HG03045 (cell line): Measurements from ENCODE around the gene MGMT.

Experiments
- ATAC-seq: cut with Tn5 transposase; IDR thresholded peaks from one replicate; pipeline ENCODE4 v1.9.1; 2021; ENCODE audit warnings: mild to moderate bottlenecking, moderate library complexity; ENCODE audit not compliant: unreplicated experiment

The MGMT gene

GRCh38 chr10:129754211-129755050 is 287.4 kb downstream of the MGMT start:
- no peak for ATAC-seq

GRCh38 chr10:129755158-129755591 is 288.1 kb downstream of the MGMT start:
- no peak for ATAC-seq

DNA sequence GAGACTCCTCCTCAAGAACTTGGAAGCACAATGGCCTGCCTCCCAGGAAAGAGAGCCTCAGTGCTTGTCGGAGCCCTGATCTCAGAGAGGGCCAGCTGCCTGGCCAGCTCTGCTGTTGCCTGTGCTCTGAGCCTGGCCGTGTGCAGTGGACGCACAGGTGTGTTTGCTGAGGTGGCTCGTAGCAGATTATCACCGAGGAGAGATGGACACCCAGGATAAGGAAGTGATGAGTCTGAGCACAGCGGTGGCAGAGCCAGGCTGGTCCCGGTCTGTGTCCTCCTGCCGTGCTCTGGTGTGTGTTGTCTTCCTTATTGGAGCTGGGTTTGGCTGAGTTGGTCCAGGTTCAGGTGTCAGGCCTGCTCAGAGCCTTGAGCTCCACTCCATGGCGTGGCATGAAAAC is 288.6 kb downstream of the MGMT start:
- ATAC-seq = no peak

DNA sequence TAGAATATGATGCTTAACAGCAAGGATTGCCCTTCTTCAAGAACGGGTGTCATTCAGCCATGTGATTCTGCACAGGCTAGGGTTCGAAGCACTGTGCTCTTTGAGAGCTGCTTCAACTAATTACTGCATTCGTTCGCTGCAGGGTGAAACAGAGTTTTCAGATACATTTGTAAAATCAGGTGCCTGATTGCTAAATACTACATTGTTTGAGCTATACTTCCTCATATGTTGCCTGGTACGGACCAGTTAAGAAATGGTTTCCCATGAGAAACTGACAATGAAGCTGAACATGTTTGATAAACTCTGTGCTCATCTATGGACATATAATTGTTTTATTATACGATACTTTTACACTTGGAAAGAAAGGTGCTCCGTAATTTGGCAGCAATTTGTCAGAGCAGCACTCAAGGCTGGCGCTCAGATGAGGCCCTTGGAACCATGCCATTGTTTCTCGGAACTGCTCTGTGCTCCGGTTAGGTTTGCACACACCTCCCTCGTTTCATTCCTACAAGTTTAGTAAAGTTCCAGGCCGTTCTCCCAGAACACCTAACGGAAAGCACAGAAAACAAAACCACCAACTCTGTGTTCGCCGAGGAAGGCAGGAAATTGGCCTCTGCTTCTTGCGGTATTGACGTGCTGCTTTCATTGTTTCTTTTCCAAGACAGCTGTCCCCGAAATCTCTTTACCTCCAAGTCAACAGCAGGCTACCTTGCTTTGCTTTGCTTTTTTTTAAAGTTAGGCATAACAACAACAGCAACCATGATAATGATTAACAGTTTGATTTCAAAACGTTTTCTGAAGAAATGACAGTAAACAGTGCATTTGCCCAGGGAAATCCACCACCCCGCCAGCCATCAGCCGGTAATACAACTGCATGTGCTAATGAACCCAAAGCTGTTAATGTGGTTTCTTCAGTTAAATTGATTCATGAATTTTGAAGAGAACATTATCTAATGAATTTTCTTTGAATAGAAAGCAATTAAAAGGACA is 290.2 kb downstream of the MGMT start:
- ATAC-seq = no peak

GRCh38 chr10:129758207-129759021 is 291.4 kb downstream of the MGMT start:
- no peak for ATAC-seq

GRCh38 chr10:129759214-129760002 is 292.4 kb downstream of the MGMT start:
- ATAC-seq = no peak

GRCh38 chr10:129760003-129760315 is 292.9 kb downstream of the MGMT start:
- no peak for ATAC-seq

DNA sequence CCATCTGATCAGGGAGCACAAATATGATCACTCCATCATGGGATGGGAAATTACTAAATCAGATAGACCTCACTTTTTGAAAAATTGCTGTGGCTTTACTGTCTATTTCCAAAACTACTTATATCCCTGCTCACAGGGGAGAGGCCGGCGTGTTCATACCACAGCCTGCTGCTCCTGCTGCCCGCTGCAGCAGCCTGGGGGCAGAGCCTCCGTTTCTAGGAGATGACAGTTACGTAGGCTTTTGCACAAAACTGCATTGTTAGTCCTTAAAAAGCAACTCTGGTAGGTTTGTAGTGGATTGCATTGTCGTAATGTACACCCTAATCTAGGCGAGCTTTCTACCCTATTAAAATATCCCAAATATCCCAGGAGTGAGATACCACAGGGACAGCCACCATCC is 293.4 kb downstream of the MGMT start:
- no peak for ATAC-seq

DNA sequence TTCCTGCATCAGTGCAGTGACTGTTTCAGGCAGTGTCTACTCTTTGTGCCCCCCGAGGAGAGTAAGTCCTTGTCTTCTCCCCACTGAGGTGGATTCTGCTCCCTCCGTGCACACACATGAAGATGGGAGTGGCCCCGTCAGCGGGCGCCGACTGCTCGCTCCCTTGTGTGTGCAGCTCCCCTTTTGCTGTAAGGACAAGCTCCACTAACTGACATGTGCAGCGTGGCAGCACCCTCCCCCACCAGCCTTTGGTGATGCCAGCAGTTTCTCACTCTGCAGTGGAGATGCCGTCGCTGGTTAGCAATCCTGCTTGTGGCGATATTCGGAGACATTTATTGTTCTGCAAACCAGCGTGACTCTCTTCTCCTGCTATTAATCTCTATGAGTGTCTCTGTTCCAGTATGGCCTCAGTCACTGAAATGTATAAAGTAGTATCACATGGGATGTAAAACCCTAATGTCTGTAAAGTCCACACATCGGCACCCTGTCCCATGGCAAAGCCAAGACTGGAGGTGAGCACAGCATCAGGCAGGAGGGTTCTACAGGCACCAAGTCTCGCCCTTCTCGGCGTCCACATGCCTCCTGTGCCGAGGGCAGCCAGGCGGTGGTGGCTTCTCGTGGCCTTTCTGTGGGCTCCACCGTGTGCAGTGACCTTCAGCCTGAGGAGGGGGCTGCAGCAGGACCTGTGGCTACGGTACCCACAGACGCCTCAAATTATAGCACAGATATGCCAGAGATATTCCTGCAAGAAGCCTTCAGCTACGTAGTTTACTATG is 294.3 kb downstream of the MGMT start:
- no peak for ATAC-seq

- ATAC-seq = no peak
Measured at GRCh38 chr10:129761981-129762956, 295.2 kb downstream of the MGMT start.

DNA sequence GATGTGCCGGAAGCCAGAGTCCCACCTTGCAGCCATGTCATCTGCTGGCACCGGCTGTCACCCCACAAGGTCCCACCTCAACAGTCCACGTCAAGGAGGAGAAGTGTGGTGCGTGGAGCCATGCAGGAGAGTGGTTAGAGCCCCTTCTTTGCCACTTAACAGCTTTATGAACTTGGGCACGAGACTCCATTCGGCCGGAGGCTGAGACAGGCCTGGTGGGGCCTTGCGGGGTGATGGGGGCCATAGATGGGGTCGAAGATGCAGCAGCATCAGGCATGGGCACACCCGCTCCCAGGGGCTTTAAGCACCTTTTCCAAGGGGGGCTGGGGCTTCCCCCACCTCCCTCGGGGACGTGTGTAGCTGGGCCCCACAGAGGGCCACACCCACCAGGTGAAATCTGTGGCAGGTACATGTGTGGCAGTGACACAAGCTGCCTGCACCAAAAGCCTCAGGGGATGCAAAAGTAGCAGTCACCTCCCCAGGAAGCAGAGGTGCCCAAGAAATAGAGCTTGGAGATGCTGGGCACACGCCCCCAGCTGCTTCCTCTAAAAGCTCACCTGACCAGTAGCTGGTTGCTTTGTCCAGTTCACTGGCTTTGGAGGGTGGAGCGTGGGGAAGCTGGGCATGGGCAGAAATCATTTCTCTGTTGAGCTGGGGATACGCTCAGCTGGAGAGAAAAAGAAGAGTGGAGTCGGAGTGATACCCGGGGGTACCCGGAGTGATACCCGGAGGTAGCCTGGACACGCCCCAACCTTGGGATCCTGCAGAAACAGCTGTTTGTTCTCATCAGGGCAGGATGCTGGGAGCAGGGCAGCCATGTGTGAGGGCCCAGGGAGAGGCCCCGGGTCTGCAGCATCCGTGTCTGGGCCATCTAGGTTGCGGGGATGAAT is 297.2 kb downstream of the MGMT start:
- no peak for ATAC-seq

DNA sequence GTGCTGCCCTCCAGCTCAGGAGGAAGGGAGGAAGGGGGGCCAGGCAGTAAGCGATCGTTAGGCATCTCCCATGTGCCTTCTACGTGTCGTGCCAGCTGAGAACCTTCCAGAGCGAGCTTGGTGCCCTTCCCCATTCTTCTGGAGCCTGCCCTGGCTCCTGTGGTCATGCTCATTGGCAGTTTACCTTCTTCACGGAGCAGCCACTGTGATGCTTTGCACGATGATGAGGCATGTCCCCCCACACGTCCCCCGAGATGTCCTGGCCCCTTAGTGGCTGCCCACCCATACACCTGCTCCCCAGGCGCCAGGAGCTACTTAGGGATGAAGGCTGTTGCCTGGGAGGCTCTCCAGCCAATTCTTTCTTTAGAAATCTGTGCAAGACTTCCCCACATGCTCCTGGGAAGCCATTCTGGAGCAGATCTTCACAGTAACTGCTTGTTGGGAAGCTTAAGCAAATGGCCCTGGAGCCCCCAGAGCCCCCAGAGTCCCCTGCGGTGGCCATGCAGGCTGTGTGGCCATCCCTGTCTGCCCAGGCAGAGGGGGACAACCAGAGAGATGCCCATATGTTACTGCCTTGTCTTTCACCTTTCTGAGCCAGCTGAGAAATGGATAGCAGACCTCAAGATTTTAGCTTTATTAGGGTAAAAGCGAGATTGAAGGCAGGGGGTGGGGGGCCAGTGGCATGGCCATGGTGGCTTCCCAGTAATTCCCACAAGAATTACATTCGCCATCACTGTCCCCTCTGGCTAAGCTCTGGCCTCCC is 298.0 kb downstream of the MGMT start:
- ATAC-seq = no peak

DNA sequence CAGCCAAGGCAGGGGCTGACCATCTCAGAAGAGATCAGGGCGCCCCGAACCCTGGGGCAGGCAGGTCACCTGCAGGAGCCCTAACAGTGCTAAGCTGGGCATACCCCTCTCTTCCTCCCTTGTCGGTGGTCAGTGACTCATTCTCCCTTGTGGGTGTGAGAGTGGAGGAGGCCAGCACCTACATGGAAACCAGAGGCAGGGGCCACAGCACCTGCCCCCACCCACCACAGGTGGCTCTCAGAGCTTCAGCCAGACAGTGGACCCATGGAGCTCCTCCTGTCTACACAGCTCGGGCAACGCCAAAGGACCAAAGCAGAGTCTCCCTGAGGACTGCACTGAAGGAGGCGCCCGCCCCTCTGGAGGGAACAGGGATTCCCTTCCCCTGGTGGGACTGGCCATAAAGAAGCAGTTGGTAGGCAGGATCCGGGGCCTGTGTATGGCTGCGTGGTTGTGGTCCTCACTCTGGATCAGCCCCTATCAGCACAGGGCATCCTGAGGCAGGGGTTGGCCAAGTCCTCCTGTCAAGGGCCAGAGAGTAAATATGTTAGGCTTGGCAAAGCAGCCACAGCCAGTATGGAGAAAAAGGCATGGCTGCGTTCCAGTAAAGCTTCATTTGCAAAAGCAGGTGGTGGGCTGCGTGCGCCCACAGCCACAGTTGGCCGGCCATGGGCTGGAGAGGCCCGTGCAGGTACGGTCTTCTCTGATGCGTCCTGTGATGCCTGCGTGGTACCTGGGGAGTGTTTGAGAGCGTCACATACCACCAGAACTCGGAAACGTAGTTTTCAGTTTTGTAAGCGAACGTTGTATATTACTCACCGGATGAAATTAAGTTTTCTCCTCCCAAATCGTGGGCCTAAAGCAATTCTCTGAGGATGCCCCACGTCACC is 298.9 kb downstream of the MGMT start:
- no peak for ATAC-seq

GRCh38 chr10:129766611-129767550 is 299.8 kb downstream of the MGMT start:
- ATAC-seq = no peak
